ENCODE results near the gene NCK2. TPM values are rescaled to one million over a fixed set of nuclear protein-coding genes. Genes with fewer than 3 reads are reported as not detected.

Gene NCK2
- polyA plus RNA-seq, 5 donors: 60.4 to 97.6 (median 75.0) TPM

- no peak for DNase-seq
Observed at GRCh38 chr2:105788670-105789290, 44.1 kb downstream of the NCK2 start.

GRCh38 chr2:105789745-105790460 lies 45.2 kb downstream of the NCK2 start:
- DNase-seq: no peak

GRCh38 chr2:105790461-105791149 lies 45.9 kb downstream of the NCK2 start:
- DNase-seq: no peak

- DNase-seq: no peak
Observed at GRCh38 chr2:105791229-105791628, 46.5 kb downstream of the NCK2 start.

GRCh38 chr2:105792561-105792960 lies 47.8 kb downstream of the NCK2 start:
- DNase-seq: no peak

GRCh38 chr2:105793196-105793975 lies 48.7 kb downstream of the NCK2 start:
- no peak for DNase-seq

GRCh38 chr2:105794926-105795574 lies 50.3 kb downstream of the NCK2 start:
- DNase-seq: no peak

- DNase-seq: no peak
Observed at GRCh38 chr2:105795575-105795934, 50.8 kb downstream of the NCK2 start.

- no peak for DNase-seq
Observed at GRCh38 chr2:105796131-105796638, 51.5 kb downstream of the NCK2 start.

GRCh38 chr2:105796791-105797190 lies 52.1 kb downstream of the NCK2 start:
- DNase-seq: no peak

GRCh38 chr2:105797298-105797819 lies 52.6 kb downstream of the NCK2 start:
- DNase-seq: no peak

GRCh38 chr2:105798595-105798994 lies 53.9 kb downstream of the NCK2 start:
- no peak for DNase-seq

GRCh38 chr2:105800036-105800713 lies 55.5 kb downstream of the NCK2 start:
- DNase-seq: no peak

GRCh38 chr2:105800953-105801635 lies 56.4 kb downstream of the NCK2 start:
- DNase-seq: no peak

GRCh38 chr2:105801961-105802360 lies 57.2 kb downstream of the NCK2 start:
- DNase-seq: no peak

- no peak for DNase-seq
Observed at GRCh38 chr2:105802587-105802986, 57.9 kb downstream of the NCK2 start.

GRCh38 chr2:105803337-105803736 lies 58.6 kb downstream of the NCK2 start:
- DNase-seq: no peak

GRCh38 chr2:105803773-105804172 lies 59.1 kb downstream of the NCK2 start:
- DNase-seq: no peak

GRCh38 chr2:105804266-105804665 lies 59.6 kb downstream of the NCK2 start:
- DNase-seq: no peak

GRCh38 chr2:105806996-105807395 lies 62.3 kb downstream of the NCK2 start:
- DNase-seq: no peak
